IPS-18c (cell line): ENCODE measurements around the gene COX6B2.
A peak's percentile ranks its signal among the peaks of the same experiment; 100 is the strongest.

Experiments
- H3K4me3 ChIP-seq: 2 replicates; pipeline ENCODE4 v1.7.0; 2013; ENCODE audit warnings: low read depth, mild to moderate bottlenecking, low read length, moderate library complexity; ENCODE audit not compliant: insufficient read depth
- H3K9me3 ChIP-seq: one replicate; pipeline ENCODE4 v1.6.1; 2013; ENCODE audit warnings: mild to moderate bottlenecking, low read length, moderate library complexity; ENCODE audit not compliant: control insufficient read depth, insufficient read depth

Gene COX6B2

DNA sequence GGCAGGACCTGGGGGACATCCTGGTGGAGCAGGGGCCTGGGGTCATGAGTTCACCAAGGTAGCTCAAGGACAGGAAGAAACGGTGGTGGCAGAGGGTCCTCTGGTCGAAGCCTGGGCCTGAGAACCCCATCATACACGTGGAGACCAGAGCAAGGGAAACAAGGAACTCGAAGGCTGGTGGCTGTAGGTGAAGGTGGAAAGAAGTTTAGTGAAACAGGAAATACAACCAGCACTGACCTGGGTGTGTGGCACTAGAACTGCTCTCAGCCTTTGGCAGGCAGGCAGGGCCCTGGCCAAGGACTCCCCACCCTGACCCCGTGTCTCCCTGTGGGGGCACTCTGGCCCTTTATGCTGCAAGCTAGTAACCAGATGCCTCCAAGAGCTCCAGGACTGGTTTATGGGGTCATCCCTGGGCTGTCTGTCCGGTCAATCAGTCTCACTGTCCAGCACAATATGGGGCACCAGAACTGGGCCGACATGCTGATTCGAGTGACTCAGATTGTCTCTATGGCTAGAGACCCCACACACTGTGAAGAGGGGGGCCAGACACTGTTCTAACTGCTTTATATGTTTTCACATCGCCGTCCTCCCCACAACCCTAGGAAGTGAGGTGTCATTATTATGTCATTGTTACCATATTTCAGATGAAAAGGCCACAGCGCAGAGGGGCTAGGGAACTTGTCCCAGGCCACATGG lies 3.8 kb downstream of the COX6B2 start:
- H3K4me3 ChIP-seq = no peak overlapping the region

DNA sequence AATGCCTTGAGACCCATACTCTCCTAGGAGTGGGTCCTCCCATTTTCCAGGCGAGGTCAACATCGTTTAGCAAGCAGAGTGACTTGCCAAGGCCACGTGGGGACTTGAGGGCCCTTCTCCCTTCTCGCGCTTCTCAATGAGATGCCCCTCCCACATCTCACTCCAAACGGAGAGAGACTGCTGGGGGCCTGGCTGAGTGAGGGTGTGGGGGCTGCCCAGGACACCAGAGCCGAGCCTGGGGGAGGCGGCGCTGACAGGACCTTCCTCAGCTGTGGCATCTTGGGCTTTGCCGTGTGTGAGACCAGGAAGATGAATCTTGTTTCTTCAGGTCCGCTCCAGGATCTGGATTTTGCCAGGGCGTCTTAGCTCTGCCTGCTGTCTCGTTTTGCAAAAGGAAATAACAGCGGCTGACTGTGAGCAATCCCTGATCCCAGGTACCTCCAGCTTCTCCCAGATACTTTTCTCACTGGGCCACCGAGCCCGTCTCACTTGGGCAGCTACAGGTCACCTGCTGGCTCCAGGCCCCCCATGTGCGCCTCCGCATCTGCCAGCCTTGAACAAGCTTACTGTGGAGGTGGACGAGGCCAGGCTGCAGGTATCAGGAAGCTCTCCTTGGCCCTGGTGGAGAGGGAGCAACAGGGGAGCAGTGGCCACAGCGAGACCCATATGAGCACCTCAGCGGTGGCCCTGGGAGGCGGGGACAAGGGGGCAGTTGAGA lies 6.0 kb downstream of the COX6B2 start:
- Histone ChIP-seq H3K4me3 (no peak overlapping the region), H3K9me3 (no peaks in the 10 kb centered on the region)

More for the DNA sequence above, 3.8 kb downstream of the COX6B2 start:
- no peaks in the 10 kb centered on the region for H3K9me3 ChIP-seq

DNA sequence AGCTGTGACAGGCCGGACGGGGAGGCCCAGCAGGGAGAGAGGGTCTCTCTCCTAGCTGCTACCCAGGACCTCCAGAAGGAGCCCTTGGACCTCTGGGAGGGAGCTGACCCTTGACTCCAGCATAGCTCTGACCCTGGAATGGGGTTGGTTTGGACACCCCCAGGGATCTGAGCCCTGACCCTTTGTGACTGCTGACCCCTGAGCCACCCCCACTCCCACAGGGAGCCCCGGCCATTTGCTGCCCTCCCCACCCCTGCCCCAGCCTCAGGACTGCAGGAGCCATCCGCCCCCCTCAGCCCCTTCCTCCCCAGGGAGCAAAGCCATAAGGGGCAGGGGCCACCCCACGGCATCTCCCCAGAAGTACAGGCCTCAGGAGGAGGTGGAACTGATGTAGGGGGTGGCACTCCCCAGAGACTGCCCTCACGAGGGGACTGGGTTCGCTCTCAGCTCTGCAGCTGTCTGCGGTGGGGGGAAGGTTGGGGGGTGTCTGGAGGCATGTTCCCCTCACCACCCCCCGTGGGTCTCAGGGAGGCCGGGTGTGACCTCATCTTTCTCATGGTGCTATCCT lies 7.0 kb downstream of the COX6B2 start:
- H3K9me3 ChIP-seq = no peaks in the 10 kb centered on the region

DNA sequence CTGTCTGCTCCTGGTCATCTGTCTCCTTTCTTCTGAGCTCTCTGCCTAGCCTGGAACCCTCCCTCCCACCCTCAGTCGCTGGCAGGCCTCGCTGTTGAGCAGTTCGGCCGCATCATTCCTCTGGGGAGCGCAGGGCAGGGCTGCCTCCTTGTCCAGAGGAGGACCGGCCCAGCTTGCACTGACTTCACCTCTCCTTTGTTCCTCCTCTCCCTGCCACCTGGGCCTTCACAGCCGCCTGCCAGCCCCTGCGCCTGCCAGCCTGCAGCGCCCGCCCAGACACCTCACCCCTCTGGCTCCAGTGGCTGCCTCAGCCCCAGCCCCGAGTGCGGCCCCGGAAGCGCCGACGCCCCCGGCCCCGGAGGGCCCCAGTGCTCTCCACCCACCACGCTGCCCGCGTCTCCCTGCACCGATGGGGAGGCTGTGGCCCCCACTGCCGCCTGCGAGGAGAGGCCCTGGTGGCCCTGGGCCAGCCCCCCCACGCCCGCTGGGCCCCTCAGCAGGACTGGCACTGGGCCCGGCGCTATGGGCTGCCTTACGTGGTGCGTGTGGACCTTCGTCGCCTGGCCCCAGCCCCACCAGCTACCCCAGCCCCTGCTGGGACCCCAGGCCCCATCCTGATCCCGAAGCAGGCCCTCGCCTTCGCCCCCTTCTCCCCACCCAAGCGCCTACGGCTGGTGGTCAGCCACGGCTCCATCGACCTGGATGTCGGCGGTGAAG lies 7.6 kb downstream of the COX6B2 start:
- no peak overlapping the region for H3K4me3 ChIP-seq
- no peaks in the 10 kb centered on the region for H3K9me3 ChIP-seq

More for the DNA sequence above, 7.0 kb downstream of the COX6B2 start:
- no peak overlapping the region for H3K4me3 ChIP-seq

DNA sequence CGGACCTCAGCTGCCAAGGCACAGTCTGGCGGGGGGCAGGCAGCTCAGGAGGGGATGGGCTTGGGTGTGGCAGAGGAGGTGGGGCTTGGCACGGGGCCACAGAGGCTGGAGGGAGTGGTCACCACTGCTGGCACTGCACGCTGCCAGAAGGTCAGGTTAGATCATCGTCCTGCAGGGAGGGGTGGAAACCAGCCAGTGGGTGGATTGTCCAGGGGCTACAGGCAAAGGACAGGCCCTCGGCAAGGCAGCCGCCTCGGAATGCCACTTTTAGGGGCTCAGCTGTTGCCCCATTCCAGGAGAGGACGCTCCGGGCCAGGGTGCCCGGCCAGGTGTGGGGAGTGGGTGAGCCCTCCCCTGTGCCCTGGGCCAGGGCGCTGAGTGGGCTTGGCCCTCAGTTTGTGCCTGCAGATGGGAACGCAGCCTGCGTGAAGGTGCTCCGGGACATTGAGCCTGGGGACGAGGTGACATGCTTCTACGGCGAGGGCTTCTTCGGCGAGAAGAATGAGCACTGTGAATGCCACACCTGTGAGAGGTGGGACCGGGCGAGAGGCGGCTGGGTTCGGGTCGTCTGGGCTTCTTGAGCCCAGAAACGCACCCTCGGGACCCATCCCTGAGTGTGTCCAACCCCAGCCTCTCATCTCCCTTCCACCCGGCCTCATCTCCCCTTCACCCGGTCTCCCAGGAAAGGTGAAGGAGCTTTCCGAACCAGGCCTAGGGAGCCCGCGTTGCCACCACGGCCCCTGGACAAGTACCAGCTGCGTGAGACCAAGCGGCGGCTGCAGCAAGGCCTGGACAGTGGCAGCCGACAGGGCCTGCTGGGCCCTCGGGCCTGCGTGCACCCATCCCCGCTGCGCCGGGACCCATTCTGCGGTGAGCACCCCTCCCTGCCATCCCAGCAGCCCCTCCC lies 8.4 kb downstream of the COX6B2 start:
- H3K9me3 ChIP-seq = no peaks in the 10 kb centered on the region

DNA sequence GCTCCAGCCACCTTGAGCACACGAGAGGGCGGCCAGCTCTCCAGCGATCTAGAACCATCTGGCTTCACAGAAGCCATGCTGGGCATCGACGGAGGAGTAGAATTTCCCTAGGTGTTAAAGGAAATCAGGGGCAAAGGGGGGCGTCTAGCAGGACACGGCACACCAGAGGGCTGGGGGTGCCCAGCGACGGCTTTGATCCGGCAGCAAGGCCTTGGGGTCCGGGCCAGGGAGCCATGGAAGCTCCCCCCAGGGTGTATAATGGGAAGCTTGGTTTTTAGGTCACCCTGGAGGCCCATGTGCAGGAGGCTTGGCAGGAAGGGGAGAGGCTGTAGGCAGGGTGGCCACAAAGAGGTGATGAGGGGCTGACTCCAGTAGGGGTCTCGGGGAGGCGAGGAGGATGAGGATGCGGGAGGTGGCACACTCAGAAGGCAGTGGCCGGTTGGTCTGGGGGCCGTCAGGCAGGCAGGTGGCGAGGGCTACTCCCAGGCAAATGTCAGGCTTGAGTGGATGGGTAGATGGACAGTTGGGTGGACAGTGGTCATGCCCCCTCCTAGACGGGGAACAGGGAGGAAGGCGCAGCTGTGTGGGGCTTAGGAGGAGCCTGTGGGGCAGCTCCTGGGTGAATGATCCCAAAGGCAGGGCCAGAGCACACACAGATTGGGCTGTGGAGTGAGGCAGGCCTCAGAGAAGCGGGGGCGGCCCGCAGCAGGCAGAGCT lies 9.3 kb downstream of the COX6B2 start:
- no peaks in the 10 kb centered on the region for H3K9me3 ChIP-seq
- no peak overlapping the region for H3K4me3 ChIP-seq

More for the DNA sequence above, 8.4 kb downstream of the COX6B2 start:
- H3K4me3 ChIP-seq = no peak overlapping the region

DNA sequence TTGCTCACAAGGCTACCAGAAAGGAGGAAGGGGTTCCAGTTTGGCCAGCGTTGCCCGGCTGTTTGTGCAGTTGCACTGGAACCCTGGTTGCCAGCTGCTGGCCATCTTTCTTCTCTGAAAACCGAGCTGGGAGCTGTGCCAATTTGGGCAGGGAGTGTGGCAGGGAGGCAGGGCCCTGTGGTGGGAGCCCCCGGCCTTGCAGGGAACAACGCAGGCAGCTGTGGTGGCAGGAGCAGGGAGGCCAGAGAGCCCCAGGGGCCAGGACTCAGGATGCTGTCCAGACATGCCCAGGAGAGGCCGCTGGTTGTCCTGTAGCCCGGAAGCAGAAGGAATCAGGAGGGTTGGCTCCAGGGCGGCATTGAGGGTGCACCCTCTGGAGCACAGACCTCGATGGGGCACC lies 10.1 kb downstream of the COX6B2 start:
- H3K4me3 ChIP-seq = no peak overlapping the region
- no peaks in the 10 kb centered on the region for H3K9me3 ChIP-seq

DNA sequence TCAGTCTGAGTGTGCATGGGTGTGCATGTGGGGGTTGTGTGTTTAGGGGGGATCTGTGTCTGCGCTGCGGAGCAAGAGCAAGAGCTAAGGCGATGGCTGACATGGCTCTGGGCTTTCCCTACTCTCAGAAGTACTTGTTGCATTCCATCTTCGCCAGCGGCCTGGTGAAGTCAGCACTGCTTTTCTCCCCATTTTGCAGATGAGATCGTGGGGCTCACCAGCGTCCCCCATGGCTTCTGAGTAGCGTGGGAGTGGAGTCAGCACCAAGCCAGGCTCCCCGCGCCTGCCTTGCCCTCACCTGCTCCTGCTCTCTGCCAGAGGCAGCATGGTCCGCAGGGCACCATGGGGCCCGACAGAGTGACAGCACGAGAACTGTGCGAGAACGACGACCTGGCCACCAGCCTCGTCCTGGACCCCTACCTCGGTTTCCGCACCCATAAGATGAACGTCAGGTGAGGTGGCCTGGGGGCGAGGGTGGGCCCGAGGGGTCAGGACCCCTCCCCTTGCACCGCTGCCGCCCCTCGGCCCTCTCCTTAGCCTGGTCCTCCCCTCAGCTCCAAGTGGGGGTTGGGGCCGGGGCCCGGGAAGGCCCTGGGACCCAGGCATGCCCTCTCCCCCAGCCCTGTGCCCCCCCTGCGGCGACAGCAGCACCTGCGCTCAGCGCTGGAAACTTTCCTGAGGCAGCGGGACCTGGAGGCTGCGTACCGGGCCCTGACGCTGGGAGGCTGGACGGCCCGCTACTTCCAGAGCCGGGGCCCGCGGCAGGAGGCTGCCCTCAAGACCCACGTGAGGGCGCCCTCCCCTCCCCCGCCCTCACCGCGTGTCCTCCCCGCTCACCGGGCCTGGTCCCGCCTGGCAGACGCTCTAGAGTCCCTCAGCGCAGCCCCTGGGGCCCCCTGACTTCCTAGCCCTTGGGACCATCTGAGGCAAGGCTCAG lies 12.7 kb downstream of the COX6B2 start:
- Histone ChIP-seq H3K4me3 (peak overlapping the region; percentile 43), H3K9me3 (no peaks in the 10 kb centered on the region)

DNA sequence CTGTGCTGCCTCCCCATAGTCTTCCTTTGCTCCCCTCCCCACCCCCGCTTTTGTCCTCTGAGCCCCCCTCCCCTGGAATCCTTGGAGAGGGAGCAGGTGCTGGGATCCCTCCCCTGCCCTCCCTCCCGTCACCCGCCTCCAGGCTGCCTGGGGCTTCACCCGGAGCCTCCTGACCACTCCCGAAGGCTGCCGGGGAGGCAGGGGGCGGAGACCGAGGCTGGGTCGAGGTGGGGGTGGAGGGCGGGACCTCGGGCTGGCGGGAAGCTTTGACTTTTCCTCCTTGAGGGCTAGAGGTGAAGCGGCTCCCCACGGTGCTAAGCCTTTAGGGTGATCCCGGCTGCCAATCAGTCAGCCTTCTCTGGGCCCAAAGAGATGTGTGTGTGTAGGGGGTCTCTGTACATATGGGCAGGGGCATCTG lies 13.3 kb downstream of the COX6B2 start:
- peak overlapping the region; percentile 81 for H3K4me3 ChIP-seq

DNA sequence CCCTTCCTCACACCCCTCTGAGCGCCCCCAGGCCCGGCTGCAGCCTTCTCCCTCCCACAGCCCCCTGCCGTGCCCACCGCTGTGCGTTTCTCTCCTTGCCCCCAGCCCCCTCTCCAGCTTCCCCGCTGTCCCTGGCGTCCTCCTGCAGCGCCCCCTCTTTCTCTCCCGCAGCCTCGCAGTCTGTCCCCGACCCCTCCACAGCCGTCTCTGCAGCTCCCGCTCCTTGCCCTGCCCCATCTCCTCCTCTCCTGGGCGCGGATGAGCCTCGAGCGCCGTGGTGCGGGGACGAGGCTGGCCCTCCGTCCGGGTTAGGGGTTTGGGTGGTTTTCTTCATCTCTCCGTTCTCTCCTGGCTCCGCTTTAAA lies 13.8 kb downstream of the COX6B2 start:
- Histone ChIP-seq H3K4me3 (peak overlapping the region; percentile 81), H3K9me3 (no peaks in the 10 kb centered on the region)

More for the DNA sequence above, 13.3 kb downstream of the COX6B2 start:
- no peaks in the 10 kb centered on the region for H3K9me3 ChIP-seq

DNA sequence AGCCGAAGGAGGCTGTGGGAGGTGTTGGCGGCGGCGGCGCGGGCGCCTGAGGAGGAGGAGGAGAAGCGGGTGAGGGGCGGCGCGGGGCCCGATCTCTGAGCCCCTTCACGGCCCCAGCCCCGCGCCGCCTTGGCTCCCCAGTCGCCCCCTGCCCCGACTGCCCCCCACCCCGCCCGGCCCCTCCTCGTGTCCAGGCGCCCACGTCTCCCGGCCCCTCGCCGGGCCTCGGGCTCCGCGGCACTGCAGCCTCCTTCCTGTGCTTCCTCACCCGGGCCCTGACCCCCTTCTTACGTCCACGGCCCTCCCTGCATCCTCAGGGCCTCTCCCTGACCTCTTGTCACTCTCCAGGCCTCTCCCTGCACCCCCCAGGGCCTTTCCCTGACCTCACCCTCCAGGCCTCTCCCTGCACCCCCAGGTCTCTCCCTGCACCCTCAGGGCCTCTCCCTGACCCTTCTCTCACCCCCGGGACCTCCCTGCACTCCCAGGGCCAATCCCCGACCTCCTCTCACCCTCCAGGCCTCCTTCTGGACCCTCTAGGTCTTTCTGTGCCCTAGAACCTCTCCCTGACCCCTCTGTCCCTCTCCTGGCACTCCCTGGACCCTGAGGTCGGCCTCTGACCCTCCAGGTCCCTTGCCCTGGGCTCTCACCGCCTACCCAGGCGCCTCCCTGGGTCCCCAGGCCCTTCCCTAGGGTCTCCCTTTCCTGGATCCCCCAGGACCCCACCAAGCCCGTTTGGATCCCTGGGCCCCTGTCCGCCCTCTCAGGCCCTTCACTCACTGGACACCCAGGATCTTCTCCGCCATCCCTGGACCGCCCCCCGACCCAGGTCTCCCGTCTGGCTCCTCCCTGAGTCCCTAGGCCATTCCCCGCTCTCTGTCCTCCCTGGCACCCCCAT lies 14.4 kb downstream of the COX6B2 start:
- Histone ChIP-seq H3K4me3 (peak overlapping the region; percentile 81), H3K9me3 (no peaks in the 10 kb centered on the region)

DNA sequence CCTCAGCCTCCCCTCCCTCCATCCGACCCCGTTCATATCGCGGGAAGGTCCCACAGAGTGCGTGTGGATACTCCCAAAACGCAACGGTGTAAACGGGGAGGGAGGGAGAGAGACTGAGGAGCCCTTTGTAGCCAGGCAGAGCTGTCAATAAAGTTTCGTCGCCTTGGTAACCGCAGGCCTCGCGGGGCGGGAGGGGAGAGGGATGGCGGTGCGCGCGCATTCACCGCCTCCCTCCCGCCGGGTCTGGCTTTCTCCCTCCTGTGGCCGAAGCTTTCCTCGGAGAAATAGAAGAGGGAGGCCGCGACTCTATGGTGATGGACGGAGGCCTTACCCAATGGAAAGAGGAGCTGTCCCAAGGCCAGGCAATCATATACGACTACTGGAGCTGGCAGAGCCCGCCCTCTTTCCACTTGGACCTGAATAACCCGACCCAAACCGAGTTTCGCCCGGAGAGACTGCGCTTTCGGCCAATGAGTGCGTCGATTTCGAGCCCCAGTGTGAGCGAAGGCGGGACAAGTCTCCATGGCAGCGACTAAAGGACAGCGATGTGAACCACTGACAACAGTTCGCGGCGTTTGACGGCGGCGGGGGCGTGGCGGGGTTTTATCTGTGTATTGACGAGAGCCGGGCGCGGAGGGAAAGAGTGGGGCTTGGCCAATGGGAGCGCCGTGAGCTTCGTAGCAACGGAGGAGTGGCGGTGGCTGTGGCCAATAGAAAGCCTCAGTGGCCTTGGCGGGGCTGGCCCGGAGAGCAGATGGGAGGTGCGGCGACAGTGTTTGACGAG lies 15.2 kb downstream of the COX6B2 start, which contains the start of gene KMT5C:
Gene KMT5C, plus strand, starts transcription at position 772 of the 784 bp plus-strand sequence. CDS start 2,061 bp downstream, outside the sequence.
- H3K4me3 ChIP-seq = peak within 1 kb of the TSS; percentile 81
- no peaks in the 10 kb centered on the region for H3K9me3 ChIP-seq

DNA sequence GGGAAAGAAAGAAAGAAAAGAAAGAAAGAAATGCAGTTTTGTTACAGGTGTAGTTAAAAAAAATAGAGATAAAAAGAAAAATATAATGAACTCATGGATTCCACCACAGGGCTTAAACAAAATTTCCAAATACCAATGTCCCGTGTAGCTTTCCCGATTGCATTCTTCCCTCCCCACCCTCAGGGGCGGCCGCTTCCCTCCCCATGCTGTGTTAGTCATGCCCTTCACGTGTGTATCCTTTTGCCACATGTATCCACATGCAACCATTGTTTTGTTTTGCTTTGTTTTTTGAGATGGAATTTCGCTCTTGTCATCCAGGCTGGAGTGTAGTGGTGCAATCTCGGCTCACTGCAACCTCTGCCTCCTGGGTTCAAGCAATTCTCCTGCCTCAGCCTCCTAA lies 18.4 kb downstream of the COX6B2 start:
- H3K9me3 ChIP-seq = no peaks in the 10 kb centered on the region
- H3K4me3 ChIP-seq = no peak overlapping the region

DNA sequence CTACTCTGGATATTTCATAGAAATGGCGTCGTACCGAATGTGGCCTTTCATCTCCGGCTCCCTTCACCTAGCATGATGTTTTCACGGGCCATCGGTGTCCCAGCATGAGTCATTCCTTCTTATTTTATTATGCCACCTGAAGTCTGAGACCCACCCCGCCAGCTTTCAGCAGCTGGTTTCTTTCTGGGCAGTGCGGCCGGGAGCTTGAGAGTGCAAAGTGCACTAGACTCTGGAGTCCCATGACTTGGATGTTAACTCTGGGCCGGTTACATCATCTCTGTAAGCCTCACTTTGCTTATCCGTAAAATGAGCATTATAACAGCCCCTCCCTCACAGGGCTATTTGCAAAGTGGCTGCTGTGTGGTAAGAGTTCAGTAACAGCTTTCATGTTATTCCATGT lies 20.6 kb downstream of the COX6B2 start:
- no peak overlapping the region for H3K4me3 ChIP-seq
- H3K9me3 ChIP-seq = no peaks in the 10 kb centered on the region
